Thyroid gland (tissue), 4 donors: ENCODE data around the gene BRAF.

Experiments
- CTCF ChIP-seq, 6 experiments: fragments of 200-600 bp in 3 of 6; fragments of 450-650 bp in 3 of 6; sonication (generic) in 3 of 6; IDR thresholded peaks; one replicate each; pipeline ENCODE4 v1.5.1; 2016 to 2019; ENCODE audit warnings: antibody characterized with exemption in 6 of 6, mild to moderate bottlenecking in 2 of 6, inconsistent platforms in 1 of 6, moderate library complexity in 1 of 6
- POLR2A ChIP-seq, 2 donors: fragments of 450-650 bp; IDR thresholded peaks; one replicate each; pipeline ENCODE4 v1.6.1; 2017; ENCODE audit warnings: antibody characterized with exemption in 2 of 2, mild to moderate bottlenecking in 2 of 2, moderate library complexity in 1 of 2

GRCh38 chr7:140694592-140694991, 230.1 kb downstream of the BRAF start:
- no peak for TF ChIP-seq POLR2A (IDR thresholded peaks at IDR 0.05)
- TF ChIP-seq CTCF (IDR thresholded peaks at IDR 0.05): no peak
